IPS-15b (cell line): Measurements from ENCODE around the gene ATOSA.

Source experiments
- H3K27me3 ChIP-seq: one replicate; pipeline ENCODE4 v1.6.1; 2013; ENCODE audit warnings: low read length; ENCODE audit not compliant: control insufficient read depth, insufficient read depth
- H3K36me3 ChIP-seq: one replicate; pipeline ENCODE4 v1.6.1; 2013; ENCODE audit warnings: low read length; ENCODE audit not compliant: control insufficient read depth, insufficient read depth
- H3K4me1 ChIP-seq: one replicate; pipeline ENCODE4 v1.6.1; 2013; ENCODE audit warnings: mild to moderate bottlenecking, low read length; ENCODE audit not compliant: control insufficient read depth, insufficient read depth
- H3K4me3 ChIP-seq: one replicate; pipeline ENCODE4 v1.5.1; 2013; ENCODE audit warnings: low read depth, low read length
- H3K9ac ChIP-seq: one replicate; pipeline ENCODE4 v1.6.1; 2013; ENCODE audit warnings: low read depth, mild to moderate bottlenecking, low read length
- H3K9me3 ChIP-seq: one replicate; pipeline ENCODE4 v1.6.1; 2013; ENCODE audit warnings: mild to moderate bottlenecking, low read length; ENCODE audit not compliant: control insufficient read depth, insufficient read depth

The ATOSA gene

DNA sequence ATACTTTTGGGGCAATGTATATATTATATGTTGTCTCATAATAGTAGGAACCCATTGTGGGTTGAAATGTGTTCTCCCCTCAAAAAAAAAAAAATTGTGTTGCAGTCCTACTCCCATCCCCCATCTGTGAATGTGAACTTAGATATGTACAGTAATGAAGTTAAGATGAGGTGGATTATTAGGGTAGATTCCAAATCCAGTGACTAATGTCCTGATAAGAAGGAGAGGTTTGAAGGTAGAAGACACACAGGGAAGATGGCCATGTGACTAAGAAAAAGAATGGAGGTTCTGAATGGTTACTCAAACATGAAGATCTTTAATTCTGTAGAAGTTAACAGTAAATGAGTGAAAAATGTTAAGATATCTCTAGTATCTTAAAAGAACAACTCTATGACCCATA lies 3.0 kb upstream of the ATOSA start:
- no peak overlapping the region for H3K9ac ChIP-seq
- no peaks in the 10 kb centered on the region for H3K9me3 ChIP-seq
- H3K36me3 ChIP-seq = no peaks in the 10 kb centered on the region
- no peaks in the 10 kb centered on the region for H3K27me3 ChIP-seq
- no peak overlapping the region for H3K4me3 ChIP-seq
- peaks cover 5% of the 10 kb centered on the region for H3K4me1 ChIP-seq

DNA sequence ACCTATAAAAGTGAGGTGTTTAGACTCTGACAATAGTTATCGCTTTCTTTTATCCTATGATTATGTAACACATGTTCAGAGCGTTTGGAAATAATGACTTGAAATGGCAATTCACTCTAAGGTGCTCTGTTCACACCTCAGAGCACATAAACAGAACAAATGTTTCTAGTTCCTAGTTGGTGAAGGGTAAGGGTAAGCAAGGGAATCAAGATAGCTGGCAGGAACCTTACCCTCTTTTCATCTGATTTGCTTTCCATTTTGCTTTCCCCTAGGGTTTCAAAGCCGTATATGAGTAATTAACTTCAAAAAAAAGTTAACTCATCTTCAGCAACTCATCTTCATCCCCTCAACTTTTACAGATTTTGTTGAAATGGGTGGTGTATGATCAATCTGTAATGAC lies 2.3 kb upstream of the ATOSA start:
- H3K9ac ChIP-seq = no peak overlapping the region
- no peak overlapping the region for H3K4me3 ChIP-seq
- no peaks in the 10 kb centered on the region for H3K27me3 ChIP-seq
- no peaks in the 10 kb centered on the region for H3K36me3 ChIP-seq
- no peaks in the 10 kb centered on the region for H3K9me3 ChIP-seq
- H3K4me1 ChIP-seq = peaks cover 5% of the 10 kb centered on the region

DNA sequence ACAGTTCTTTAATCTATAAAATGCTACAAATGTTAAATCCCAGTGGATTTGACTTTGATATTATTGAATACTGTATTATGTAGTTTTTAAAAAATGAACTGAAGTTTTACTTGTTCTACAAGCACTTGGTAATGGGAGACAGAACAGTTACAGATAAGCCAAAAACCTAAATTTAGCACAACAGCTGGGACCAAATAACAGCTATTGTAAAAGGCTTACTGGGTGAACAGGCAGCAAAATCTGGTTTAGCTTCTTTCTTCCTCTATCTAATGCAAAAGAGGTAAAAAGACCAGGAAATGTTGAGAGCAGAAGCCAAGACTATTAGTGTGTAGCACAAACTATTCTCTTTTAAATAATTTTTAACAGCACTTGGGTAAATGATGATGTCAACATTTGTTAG lies 1.6 kb upstream of the ATOSA start:
- no peak overlapping the region for H3K9ac ChIP-seq
- H3K4me3 ChIP-seq = no peak overlapping the region
- H3K36me3 ChIP-seq = no peaks in the 10 kb centered on the region
- H3K4me1 ChIP-seq = peaks cover 5% of the 10 kb centered on the region
- no peaks in the 10 kb centered on the region for H3K27me3 ChIP-seq
- H3K9me3 ChIP-seq = no peaks in the 10 kb centered on the region

GRCh38 chr15:52680041-52680391 lies 828 bp upstream of the ATOSA start:
- H3K36me3 ChIP-seq = no peaks in the 10 kb centered on the region
- H3K4me3 ChIP-seq = peak overlapping the region; percentile 68
- no peaks in the 10 kb centered on the region for H3K9me3 ChIP-seq
- peaks cover 5% of the 10 kb centered on the region for H3K4me1 ChIP-seq
- H3K9ac ChIP-seq = no peak overlapping the region
- no peaks in the 10 kb centered on the region for H3K27me3 ChIP-seq

GRCh38 chr15:52678468-52679231 lies 538 bp downstream of the ATOSA start:
- Histone ChIP-seq H3K27me3 (no peaks in the 10 kb centered on the region), H3K4me3 (peak overlapping the region; percentile 68), H3K9ac (peak overlapping the region; percentile 48), H3K36me3 (no peaks in the 10 kb centered on the region), H3K4me1 (peaks cover 5% of the 10 kb centered on the region), H3K9me3 (no peaks in the 10 kb centered on the region)

- no peaks in the 10 kb centered on the region for H3K36me3 ChIP-seq
- H3K27me3 ChIP-seq = no peaks in the 10 kb centered on the region
- peak overlapping the region; percentile 68 for H3K4me3 ChIP-seq
- peaks cover 5% of the 10 kb centered on the region for H3K4me1 ChIP-seq
- H3K9me3 ChIP-seq = no peaks in the 10 kb centered on the region
- peak overlapping the region; percentile 47 for H3K9ac ChIP-seq
Measured at GRCh38 chr15:52677593-52678467, 1.4 kb downstream of the ATOSA start.

- peaks cover 5% of the 10 kb centered on the region for H3K4me1 ChIP-seq
- H3K9ac ChIP-seq = no peak overlapping the region
- no peak overlapping the region for H3K4me3 ChIP-seq
Measured at GRCh38 chr15:52674831-52675230, 4.4 kb downstream of the ATOSA start.

GRCh38 chr15:52673734-52674133 lies 5.5 kb downstream of the ATOSA start:
- Histone ChIP-seq H3K27me3 (no peaks in the 10 kb centered on the region), H3K9me3 (no peaks in the 10 kb centered on the region), H3K9ac (no peak overlapping the region), H3K4me1 (peaks cover 5% of the 10 kb centered on the region), H3K36me3 (no peaks in the 10 kb centered on the region), H3K4me3 (no peak overlapping the region)

More at GRCh38 chr15:52674831-52675230, 4.4 kb downstream of the ATOSA start:
- Histone ChIP-seq H3K9me3 (no peaks in the 10 kb centered on the region), H3K27me3 (no peaks in the 10 kb centered on the region), H3K36me3 (no peaks in the 10 kb centered on the region)

- Histone ChIP-seq H3K9ac (no peak overlapping the region), H3K4me1 (peaks cover 5% of the 10 kb centered on the region), H3K27me3 (no peaks in the 10 kb centered on the region), H3K36me3 (no peaks in the 10 kb centered on the region), H3K9me3 (no peaks in the 10 kb centered on the region), H3K4me3 (no peak overlapping the region)
Measured at GRCh38 chr15:52673312-52673711, 5.9 kb downstream of the ATOSA start.

DNA sequence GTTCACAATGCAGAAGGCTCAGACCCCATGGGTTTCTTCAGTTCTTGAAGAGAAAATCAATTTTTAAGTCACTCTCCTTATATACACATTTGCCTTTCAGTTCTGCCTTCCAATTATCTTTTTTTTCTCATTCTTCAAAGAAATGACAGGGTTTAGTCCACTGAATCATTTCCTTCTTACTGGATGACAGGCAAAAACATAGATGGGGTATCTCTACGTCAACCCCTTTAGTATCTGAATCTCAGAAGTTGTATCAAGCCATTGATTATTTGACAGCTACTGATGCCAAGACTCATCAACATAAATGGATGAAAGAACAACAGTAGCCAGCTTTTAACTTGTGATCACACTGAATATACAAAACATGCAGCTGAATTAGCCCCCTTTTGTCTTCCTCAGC lies 6.5 kb downstream of the ATOSA start:
- no peaks in the 10 kb centered on the region for H3K9me3 ChIP-seq
- H3K27me3 ChIP-seq = no peaks in the 10 kb centered on the region
- H3K4me3 ChIP-seq = no peak overlapping the region
- no peaks in the 10 kb centered on the region for H3K36me3 ChIP-seq
- peaks cover 2% of the 10 kb centered on the region for H3K4me1 ChIP-seq
- no peak overlapping the region for H3K9ac ChIP-seq

GRCh38 chr15:52670087-52670486 lies 9.1 kb downstream of the ATOSA start:
- Histone ChIP-seq H3K9me3 (no peaks in the 10 kb centered on the region), H3K27me3 (no peaks in the 10 kb centered on the region), H3K4me3 (no peak overlapping the region), H3K9ac (no peak overlapping the region), H3K4me1 (no peaks in the 10 kb centered on the region), H3K36me3 (no peaks in the 10 kb centered on the region)

GRCh38 chr15:52668133-52668532 lies 11.1 kb downstream of the ATOSA start:
- H3K9ac ChIP-seq = no peak overlapping the region
- no peak overlapping the region for H3K4me3 ChIP-seq
- no peaks in the 10 kb centered on the region for H3K9me3 ChIP-seq
- H3K27me3 ChIP-seq = no peaks in the 10 kb centered on the region
- no peaks in the 10 kb centered on the region for H3K36me3 ChIP-seq
- H3K4me1 ChIP-seq = no peaks in the 10 kb centered on the region
